Panc1 (cell line): ENCODE data around the gene SERPINF2. TPM values are rescaled to one million over a fixed set of nuclear protein-coding genes. Genes with fewer than 3 reads are reported as not detected.
"Not testable (repeated sequence)": the region's sequence is repeated elsewhere in the genome, so short reads cannot be mapped to it uniquely, and the experiment has no call there.

Source experiments
- ATAC-seq: fragments of 200-7000 bp; cut with Tn5 transposase; 2 replicates; pipeline ENCODE4 v1.9.1; 2020; ENCODE audit warnings: mild to moderate bottlenecking, moderate library complexity
- BruUV-seq: library from RNA; stranded (reverse); fragments of 400-500 nt; replicated peaks from 2 replicates; lab custom pipeline; 2021; lab: Mats Ljungman, UMichigan
- CTCF ChIA-PET: fragments of 300-600 bp; sonication (Branson Sonifier 250); formaldehyde crosslinking; loops from one replicate; lab custom pipeline; 2022; ENCODE audit warnings: antibody characterized with exemption; lab: Charles Lee
- POLR2A ChIA-PET: fragments of 300-600 bp; sonication (Branson Sonifier 250); formaldehyde crosslinking; loops from one replicate; lab custom pipeline; 2022; ENCODE audit warnings: antibody characterized with exemption; lab: Charles Lee
- DNase-seq: peaks from one replicate; pipeline ENCODE4 v3.0.0-alpha.2; 2010; ENCODE audit warnings: low read depth, low spot score
- H3K27ac ChIP-seq: 2 replicates; pipeline ENCODE4 v1.5.1; 2011; ENCODE audit warnings: mild to moderate bottlenecking, low read length, inconsistent platforms
- H3K27me3 ChIP-seq: fragments of 200-500 bp; sonication (Bioruptor generic); 2 replicates; pipeline ENCODE4 v1.6.0; 2014; ENCODE audit warnings: low read length, inconsistent platforms; ENCODE audit not compliant: control insufficient read depth, insufficient read depth
- H3K36me3 ChIP-seq: fragments of 200-500 bp; sonication (Bioruptor generic); 2 replicates; pipeline ENCODE4 v1.5.1; 2014; ENCODE audit warnings: inconsistent platforms, mild to moderate bottlenecking, low read length, moderate library complexity; ENCODE audit not compliant: control insufficient read depth, insufficient read depth
- H3K4me1 ChIP-seq: 2 replicates; pipeline ENCODE4 v1.5.1; 2011; ENCODE audit warnings: inconsistent platforms, mild to moderate bottlenecking, low read length, moderate library complexity; ENCODE audit not compliant: control insufficient read depth, insufficient read depth
- H3K4me3 ChIP-seq, 2 experiments: 2 replicates each; pipeline ENCODE4 v1.5.1; 2011 to 2012; ENCODE audit warnings: low read depth in 2 of 2, low read length in 2 of 2, mild to moderate bottlenecking in 2 of 2, inconsistent platforms in 1 of 2, moderate library complexity in 1 of 2
- H3K9me3 ChIP-seq: fragments of 200-500 bp; sonication (Bioruptor generic); 2 replicates; pipeline ENCODE4 v1.5.1; 2014; ENCODE audit warnings: low read depth, mild to moderate bottlenecking, inconsistent platforms, low read length, moderate library complexity; ENCODE audit not compliant: control insufficient read depth, insufficient read depth
- CTCF ChIP-seq: fragments of 450-650 bp; IDR thresholded peaks from 2 replicates; pipeline ENCODE4 v1.5.1; 2017; ENCODE audit warnings: mild to moderate bottlenecking
- POLR2AphosphoS5 ChIP-seq: IDR thresholded peaks from 2 replicates; pipeline ENCODE4 v1.6.1; 2012; ENCODE audit warnings: mild to moderate bottlenecking, low read depth, low read length, moderate library complexity
- REST ChIP-seq, 2 experiments: IDR thresholded peaks; 2 replicates each; pipeline ENCODE4 v1.6.1; 2011 to 2012; ENCODE audit warnings: low read depth in 2 of 2, control low read depth in 1 of 2, low read length in 1 of 2, mild to moderate bottlenecking in 1 of 2, moderate library complexity in 1 of 2; ENCODE audit not compliant: insufficient read depth in 1 of 2
- SIN3A ChIP-seq: IDR thresholded peaks from 2 replicates; pipeline ENCODE4 v1.6.1; 2012; ENCODE audit warnings: low read depth, mild to moderate bottlenecking, low read length, moderate library complexity, borderline replicate concordance; ENCODE audit not compliant: insufficient read depth
- TCF7L2 ChIP-seq: IDR thresholded peaks from 2 replicates; pipeline ENCODE4 v1.6.1; 2011; ENCODE audit warnings: mild to moderate bottlenecking, low read depth, low read length, inconsistent platforms
- in situ Hi-C: cut with HindIII; loops from 2 replicates; pipeline ENCODE4 v1.10.0; 2016; ENCODE audit warnings: low sequenced_read_pairs, low pct_unique_long_range_greater_than_20kb
- intact Hi-C: fragments of 100-400 bp; cut with micrococcal nuclease; formaldehyde crosslinking; loops from one replicate; pipeline ENCODE4 v1.10.0; 2022; ENCODE audit not compliant: unreplicated experiment
- total RNA-seq: library from RNA; stranded (reverse); gene quantifications from one replicate; pipeline ENCODE4 v1.2.1, GENCODE V29; 2021; ENCODE audit not compliant: unreplicated experiment

Gene SERPINF2
- total RNA-seq, 1 experiment from 2014 or later: 0.77 TPM

- no peaks in the 10 kb centered on the region for H3K36me3 ChIP-seq
- TF ChIP-seq REST (IDR thresholded peaks at IDR 0.05; ENCODE audit: insufficient read depth in 1 of 2, low read depth in 2 of 2, low read length in 1 of 2) (no peak), POLR2AphosphoS5 (no peak), CTCF (no peak), SIN3A (no peak)
- no peak overlapping the region for H3K27ac ChIP-seq
- ATAC-seq: no peak
- POLR2A ChIA-PET: no interaction called here
- CTCF ChIA-PET: no interaction called here
- BruUV-seq: no TSS peak
- DNase-seq: no peak
- peaks cover 12% of the 10 kb centered on the region for H3K4me1 ChIP-seq
- intact Hi-C loops: no loop called here
- no peaks in the 10 kb centered on the region for H3K27me3 ChIP-seq
- H3K9me3 ChIP-seq: no peaks in the 10 kb centered on the region
- H3K4me3 ChIP-seq: no peak overlapping the region
- in situ Hi-C loops: no loop called here
Measured at GRCh38 chr17:1737531-1738291, 5.0 kb upstream of the SERPINF2 start.

- BruUV-seq, POLR2A ChIA-PET, intact Hi-C loops, ATAC-seq, H3K9me3 ChIP-seq, H3K36me3 ChIP-seq, H3K4me1 ChIP-seq, in situ Hi-C loops, H3K4me3 ChIP-seq, H3K27ac ChIP-seq, DNase-seq, CTCF ChIA-PET, H3K27me3 ChIP-seq: not testable (repeated sequence)
Measured at GRCh38 chr17:1741899-1742298, 772 bp upstream of the SERPINF2 start.

- in situ Hi-C loops: no loop called here
- BruUV-seq: no TSS peak
- peak; percentile 73 for ATAC-seq
Measured at GRCh38 chr17:1743088-1743439, 393 bp downstream of the SERPINF2 start.

More at GRCh38 chr17:1743088-1743439, 393 bp downstream of the SERPINF2 start:
- intact Hi-C loops: no loop called here
- Histone ChIP-seq H3K4me3 (no peak overlapping the region), H3K36me3 (no peaks in the 10 kb centered on the region), H3K4me1 (no peaks in the 10 kb centered on the region), H3K9me3 (no peaks in the 10 kb centered on the region), H3K27ac (no peak overlapping the region), H3K27me3 (no peaks in the 10 kb centered on the region)
- ChIA-PET CTCF (interaction anchor here (0.7 kb wide), 1 partner anchor 26 kb away, joined by 3 read pairs; no protein-coding TSS in a partner anchor), POLR2A (no interaction called here)
- no peak for DNase-seq
- TF ChIP-seq REST (IDR thresholded peaks at IDR 0.05; ENCODE audit: insufficient read depth in 1 of 2, low read depth in 2 of 2, low read length in 1 of 2) (no peak), TCF7L2 (no peak), CTCF (no peak), SIN3A (no peak), POLR2AphosphoS5 (no peak)
